ENCODE measurements around the gene SH3RF3.

GRCh38 chr2:109345653-109346480 lies 216.9 kb downstream of the SH3RF3 start:
- TF ChIP-seq REST (IDR thresholded peaks at IDR 0.05; ENCODE audit: insufficient read depth in 1 of 2, low read depth in 2 of 2, low read length in 2 of 2) (no peak), TAF1 (IDR thresholded peaks at IDR 0.05; ENCODE audit: borderline replicate concordance, insufficient read depth, low read length) (no peak)
